Measurements from ENCODE around the gene AK3.

The AK3 gene

GRCh38 chr9:4701526-4701925 lies 39.5 kb downstream of the AK3 start:
- no peak for DNase-seq

GRCh38 chr9:4700932-4701331 lies 40.1 kb downstream of the AK3 start:
- DNase-seq = no peak

GRCh38 chr9:4700091-4700490 lies 40.9 kb downstream of the AK3 start:
- DNase-seq = no peak

- DNase-seq = no peak
These were observed 49.2 kb downstream of the AK3 start for GRCh38 chr9:4691795-4692194.

- no peak for DNase-seq
These were observed 50.9 kb downstream of the AK3 start for GRCh38 chr9:4690144-4690543.

GRCh38 chr9:4689687-4690104 lies 51.3 kb downstream of the AK3 start:
- no peak for DNase-seq

DNA sequence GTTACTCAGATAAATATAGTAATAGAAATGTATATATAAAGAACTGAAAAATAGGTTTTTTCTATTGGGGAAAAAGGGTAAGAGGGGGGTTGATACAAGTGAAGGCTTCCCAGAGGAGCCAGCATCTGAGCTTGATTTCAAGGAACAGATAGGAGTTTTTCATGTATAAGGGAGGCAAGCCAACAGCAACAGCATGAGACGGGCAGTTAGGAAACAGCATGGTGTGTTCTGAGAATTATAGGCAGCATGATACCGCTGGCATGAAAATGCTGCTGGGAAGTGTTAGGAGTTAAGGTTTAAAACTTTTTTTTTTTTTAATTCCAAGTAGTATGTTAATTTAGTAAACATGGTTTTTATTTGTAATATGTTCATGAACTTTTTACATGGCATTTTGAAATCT lies 52.0 kb downstream of the AK3 start:
- DNase-seq = no peak

- DNase-seq = no peak
These were observed 54.4 kb downstream of the AK3 start for GRCh38 chr9:4686584-4686983.

- no peak for DNase-seq
These were observed 54.9 kb downstream of the AK3 start for GRCh38 chr9:4686112-4686511.

- no peak for DNase-seq
These were observed 56.2 kb downstream of the AK3 start for GRCh38 chr9:4684820-4685219.

- no peak for DNase-seq
These were observed 60.3 kb downstream of the AK3 start for GRCh38 chr9:4680750-4681149.

- no peak for DNase-seq
These were observed 60.9 kb downstream of the AK3 start for GRCh38 chr9:4680173-4680525.

- peak; percentile 99 for DNase-seq
These were observed 61.5 kb downstream of the AK3 start, which contains the start of gene CDC37L1 for GRCh38 chr9:4679268-4680172. TSS of gene CDC37L1 (plus strand) at chr9:4679569. CDS start at chr9:4679768, 199 bp downstream.

DNA sequence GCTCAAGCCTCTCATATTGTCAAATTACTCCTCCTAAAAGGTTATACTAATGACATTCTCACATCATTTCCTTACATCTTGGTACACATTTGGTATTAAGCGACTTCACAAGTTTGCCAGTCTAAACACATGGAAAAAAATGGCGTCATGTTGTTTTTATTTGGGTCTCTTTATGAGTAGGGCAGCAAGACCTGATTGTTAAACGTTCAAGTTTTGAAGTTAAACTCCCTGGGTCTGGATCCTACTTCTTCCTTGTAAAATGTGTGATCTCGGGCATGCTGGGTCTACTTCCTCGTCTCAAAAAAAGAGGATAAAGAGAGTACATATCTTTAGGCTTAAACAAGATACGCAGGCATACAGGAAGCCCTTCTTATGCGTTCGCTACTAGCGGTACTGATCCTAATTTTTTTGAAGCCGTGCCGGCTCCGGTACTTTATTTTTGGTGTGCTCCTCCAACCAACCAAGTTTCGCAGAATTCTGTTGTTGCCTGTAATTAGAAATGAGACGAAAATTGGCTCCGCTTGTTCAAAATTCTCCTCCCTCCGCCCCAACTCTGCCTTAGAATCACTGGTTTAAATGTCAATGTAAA lies 62.2 kb downstream of the AK3 start:
- DNase-seq = peak; percentile 6

- no peak for DNase-seq
These were observed 63.6 kb downstream of the AK3 start for GRCh38 chr9:4677392-4677791.

- no peak for DNase-seq
These were observed 66.2 kb downstream of the AK3 start for GRCh38 chr9:4674783-4675182.

- DNase-seq = no peak
These were observed 69.3 kb downstream of the AK3 start for GRCh38 chr9:4671737-4672136.

GRCh38 chr9:4670591-4670990 lies 70.4 kb downstream of the AK3 start:
- no peak for DNase-seq

DNA sequence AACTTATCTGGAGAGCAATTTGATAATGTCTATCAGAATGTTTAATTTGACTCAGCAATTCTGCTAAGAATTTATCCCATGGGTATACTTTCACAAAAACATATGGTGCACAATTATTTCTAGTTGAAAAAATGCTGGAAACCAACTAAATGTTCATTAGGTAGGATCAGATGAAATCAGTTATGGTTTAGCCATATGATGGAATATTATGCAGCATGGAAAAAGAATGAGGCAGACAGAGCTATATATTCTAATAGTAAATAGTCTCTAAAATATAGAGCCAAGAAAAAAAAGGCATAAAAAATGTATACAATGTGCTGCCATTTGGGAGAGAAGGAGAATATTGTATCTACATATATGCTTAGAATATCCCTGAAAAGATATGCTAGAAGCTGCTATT lies 71.1 kb downstream of the AK3 start:
- no peak for DNase-seq

GRCh38 chr9:4668604-4669003 lies 72.4 kb downstream of the AK3 start:
- DNase-seq = no peak

GRCh38 chr9:4667681-4668080 lies 73.3 kb downstream of the AK3 start:
- DNase-seq = no peak

DNA sequence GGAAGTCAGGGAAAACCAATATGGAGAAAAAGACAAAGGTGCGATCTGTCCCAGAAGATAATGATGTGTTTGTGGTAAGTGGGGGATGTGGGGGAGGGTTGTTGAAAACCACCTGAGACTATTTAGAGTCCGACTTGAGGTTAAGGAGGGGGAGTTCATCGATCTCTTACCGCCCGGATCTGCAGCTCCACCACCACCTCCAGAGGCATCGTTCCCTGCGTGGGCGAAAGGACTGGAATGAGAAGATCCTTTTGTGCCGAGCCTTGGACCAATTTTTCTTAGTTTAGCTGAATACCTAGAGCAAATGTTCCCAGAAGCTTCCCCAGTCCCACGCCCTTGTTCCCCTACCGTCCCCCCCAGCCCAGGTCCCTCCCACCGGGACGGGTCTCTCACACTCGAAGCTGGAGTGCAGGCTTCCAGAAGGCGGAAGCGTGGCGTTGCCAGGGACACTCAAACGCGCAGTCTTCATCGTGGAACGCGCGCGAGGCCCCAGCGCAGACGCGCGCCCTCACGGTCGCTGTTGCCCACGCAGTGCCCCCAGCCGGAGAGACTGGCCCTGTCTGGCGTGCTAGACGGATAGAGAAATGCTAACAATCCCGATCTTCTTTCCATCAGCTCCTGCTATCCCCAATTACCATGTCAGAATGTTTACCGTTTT lies 74.8 kb downstream of the AK3 start, which contains the start of gene SPATA6L:
SPATA6L (minus strand) TSS at position 439 of the 658 bp plus-strand sequence; CDS start at position 209, 230 bp downstream.
- DNase-seq = peak; percentile 33

DNA sequence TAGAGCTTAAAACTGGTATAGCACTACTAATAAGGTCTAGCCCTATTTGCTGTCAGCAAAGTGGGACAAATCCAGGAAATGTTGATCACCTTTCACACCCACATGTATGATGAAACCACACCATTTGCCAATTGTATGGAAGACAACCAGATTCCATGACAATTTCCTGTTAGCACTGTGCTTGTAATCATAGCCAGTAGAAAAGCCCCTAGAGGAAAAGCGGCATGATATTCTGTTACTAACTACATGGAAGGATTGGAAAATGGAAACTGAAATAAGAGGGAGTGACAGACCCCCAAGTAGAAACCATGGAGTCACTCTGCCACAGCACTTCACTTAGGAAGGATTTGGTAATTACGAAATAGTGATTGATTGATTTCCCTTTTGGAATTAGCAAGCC lies 75.6 kb downstream of the AK3 start:
- DNase-seq = no peak

DNA sequence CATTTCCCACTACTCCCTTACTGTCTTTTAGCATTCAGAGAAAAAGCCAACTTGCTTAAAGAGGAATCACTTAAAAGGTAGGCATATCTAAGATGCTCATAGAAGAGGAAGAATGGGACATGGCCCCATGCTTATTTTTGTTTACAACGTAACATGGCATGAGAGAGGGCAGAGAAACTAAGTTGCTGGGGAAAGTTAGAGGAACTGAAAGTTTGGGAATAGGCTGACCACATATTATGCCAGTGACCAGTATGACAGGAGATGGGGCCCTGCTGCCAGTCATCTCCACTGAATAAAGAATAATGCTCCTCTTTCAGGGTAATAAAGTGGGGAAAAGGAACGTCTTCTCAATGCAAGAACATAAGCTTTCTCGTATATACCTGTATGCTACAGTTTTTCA lies 77.0 kb downstream of the AK3 start:
- DNase-seq = no peak
